HG03097 (cell line): ENCODE data around the gene PDE6D.

Experiments used
- ATAC-seq: cut with Tn5 transposase; IDR thresholded peaks from one replicate; pipeline ENCODE4 v1.9.1; 2021; ENCODE audit not compliant: unreplicated experiment, low FRiP score

The PDE6D gene

GRCh38 chr2:231708773-231709635 lies 72.1 kb downstream of the PDE6D start:
- no peak for ATAC-seq

DNA sequence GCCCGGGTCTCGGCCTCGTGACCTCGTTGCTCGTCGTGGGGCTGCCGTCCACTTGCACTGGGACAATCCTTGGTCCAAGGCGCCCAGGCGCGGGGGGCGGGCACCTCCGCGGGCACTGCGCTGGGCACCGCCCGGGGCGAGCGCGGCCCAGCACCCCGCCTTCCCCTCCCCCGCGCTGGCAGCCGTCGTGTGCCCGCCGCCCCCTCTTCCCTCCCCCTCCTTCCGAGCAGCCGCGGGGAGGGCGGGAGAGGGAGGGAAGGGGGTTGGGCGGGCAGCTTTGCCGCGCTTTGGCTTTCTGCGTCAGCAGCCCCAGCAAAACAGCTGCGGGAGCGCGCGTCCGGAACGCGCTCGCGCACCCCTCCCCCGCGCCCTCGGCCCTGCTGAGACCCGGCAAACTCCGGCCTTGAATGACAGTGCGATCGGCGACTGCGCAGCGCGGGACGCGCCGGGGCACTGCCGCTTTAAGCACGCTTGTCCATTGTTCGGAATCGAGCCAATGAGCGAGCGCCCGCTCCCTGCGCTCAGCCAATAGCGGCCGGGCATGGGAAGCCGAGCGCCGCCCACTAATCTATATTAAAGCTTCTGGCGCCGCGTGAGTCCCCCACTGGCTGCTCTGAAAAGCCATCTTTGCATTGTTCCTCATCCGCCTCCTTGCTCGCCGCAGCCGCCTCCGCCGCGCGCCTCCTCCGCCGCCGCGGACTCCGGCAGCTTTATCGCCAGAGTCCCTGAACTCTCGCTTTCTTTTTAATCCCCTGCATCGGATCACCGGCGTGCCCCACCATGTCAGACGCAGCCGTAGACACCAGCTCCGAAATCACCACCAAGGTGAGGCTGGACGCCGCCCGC lies 72.9 kb downstream of the PDE6D start, which contains the start of gene PTMA:
Gene PTMA (plus strand): TSS at position 599 of the 846 bp plus-strand sequence. CDS start 182 bp downstream, at position 781.
- ATAC-seq: peak; percentile 58

- peak; percentile 3 for ATAC-seq
Measured at GRCh38 chr2:231707625-231707926, 73.5 kb downstream of the PDE6D start.

DNA sequence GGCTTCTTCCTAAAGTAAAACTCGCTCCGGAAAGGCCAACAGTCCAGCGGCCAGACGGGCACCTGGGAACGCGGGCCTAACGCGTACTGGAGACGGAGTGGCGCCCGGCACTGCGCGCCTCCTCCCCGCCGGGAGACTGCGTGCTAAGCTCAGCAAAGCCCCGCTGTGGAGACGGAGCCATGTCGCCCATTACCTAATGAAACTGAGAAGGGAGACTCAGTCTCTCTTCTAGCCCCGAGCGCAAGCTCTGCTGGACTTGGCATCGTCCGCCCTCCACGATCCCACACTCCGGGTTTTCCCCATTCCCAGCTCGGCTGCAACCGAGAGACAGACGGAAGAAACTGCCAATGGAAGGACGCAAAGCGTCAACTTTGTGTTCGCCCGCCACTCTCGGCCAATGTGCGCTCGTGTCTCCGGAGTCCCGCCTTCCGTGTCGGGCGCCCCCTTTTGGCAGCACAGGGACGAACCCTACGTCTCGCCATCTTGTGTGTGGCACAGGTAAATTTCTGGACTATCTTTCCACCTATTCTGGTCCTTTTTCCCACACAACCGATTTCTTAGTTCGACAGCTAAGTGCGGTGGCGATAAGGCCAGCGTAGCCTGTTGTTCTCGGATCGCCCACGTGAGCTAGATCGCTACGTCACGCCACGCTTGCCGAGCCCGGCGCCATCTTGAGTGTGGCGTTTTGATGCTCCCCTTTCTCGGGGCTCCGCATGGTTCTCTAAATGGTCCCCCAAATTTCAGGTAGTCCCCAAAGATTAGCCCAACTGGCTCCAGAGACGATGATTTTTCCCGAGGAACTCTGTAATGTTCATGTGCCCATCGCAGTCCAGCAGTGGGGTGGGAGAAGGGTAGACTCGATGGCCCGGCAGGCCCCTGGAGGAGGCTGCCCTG lies 74.1 kb downstream of the PDE6D start:
- peak; percentile 40 for ATAC-seq

DNA sequence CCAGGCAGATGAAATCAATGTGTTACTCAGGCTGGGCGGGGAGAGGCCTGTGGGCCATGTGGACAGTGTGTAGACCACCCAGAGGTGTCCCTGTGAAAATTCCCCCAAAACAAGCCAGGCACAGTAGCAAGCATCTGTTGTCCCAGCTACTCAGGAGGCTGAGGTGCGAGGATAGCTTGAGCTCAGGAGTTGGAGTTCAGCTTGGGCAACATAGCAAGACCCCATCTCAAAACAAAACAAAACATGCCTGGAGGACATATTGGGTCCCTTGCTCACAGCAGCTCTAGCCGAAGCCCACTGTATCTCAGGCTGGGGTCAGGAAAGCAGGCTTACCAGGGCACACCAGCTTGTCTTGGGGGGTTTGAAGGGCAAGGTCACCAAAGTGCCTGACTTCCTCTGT lies 77.1 kb downstream of the PDE6D start:
- ATAC-seq: no peak

DNA sequence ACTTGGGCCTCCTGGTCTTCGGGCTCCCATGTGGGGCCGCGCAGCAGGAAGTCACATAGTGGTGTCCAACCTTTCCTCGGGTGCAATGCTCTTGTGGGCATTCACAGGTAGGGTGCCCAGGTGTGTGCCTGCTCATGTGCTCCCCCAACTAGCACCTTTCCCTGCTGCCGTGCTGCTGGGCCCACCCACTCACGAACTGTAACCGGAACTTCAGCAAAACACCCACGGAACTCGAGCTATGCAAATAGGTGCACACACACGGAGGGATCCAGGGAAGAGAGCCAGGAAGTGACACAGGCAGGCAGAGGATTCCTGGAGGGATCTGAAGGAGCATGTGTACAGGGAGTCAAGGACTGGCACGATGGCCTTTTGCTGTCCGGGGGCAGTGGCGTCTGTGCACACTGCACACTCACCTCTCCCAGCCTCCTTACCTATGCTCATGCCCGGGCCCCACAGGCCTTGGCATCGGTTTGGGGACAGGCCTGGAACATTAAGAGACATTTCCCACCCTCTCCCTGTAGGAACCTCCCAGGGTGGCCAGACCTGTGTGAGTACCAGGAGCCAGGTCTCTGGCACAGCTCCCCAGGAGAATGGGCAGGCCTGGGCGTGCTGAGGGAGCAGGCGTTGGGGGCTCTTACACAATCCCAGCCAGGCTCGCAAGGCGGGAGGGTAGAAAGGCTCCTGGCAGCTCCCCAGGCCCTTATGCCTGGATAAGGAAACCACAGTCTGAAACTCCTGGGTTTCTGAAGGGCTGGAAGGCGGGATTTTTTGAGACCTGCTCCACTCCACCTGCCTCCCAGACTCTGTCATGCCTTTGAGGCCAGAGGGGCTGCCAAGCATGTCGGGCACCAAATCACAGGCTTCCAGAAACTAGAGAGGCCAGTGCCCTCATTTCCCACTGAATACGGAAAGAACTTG lies 79.4 kb downstream of the PDE6D start:
- no peak for ATAC-seq

DNA sequence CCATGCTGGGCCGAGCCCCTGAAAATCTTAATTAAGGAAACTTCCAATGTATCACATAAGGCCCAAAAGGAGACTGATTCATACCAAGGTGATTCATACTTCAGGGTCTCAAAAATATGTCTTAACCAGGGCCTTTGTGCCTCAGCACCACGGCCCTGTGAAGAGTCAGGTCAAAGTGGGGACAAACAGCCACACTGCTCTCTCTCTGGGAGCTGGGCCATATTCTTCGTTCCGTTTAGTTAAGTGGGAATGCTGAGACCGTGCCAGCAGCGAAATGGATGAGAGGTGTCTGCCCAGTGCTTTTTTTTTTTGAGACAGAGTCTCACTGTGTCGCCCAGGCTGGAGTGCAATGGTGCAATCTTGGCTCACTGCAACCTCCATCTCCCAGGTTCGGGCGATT lies 82.1 kb downstream of the PDE6D start:
- no peak for ATAC-seq

DNA sequence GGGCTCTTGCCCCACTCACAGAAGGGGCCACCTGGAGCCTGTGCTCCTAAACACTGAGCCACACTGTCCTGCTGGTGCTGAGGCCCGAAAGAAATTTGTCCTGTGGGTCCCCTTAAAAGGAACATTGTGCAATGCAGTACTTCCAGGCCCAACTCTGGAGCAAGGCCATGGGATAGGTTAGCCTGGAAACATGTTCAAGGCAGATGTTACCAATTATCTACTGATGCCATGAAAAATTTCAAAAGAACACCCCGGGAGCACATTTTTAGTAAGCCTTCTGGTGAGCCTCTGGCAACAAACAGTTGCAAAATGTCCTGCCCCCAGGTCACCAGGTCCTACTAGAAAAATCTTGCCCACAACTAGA lies 85.1 kb downstream of the PDE6D start:
- no peak for ATAC-seq

DNA sequence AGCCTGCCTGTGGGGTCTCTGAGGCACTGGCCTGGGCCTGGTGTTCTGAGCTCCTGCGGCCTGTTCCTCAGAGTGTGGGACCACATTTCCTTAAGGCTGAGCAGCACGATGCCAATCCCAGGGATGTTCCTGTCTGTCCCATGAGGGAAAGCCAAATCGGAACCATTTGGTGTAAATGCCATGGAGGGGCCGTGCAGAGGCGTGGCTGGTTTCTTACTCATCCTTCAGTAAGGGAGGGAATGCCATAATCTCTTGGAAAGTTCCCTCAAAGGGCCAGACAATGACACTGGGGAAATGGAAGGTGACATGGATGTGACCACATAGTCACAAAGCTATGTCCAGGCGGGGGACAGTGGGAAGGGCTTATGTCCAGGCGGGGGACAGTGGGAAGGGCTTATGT lies 87.1 kb downstream of the PDE6D start:
- no peak for ATAC-seq

- no peak for ATAC-seq
Measured at GRCh38 chr2:231692847-231693246, 88.2 kb downstream of the PDE6D start.

GRCh38 chr2:231691251-231691772 lies 89.8 kb downstream of the PDE6D start:
- no peak for ATAC-seq

GRCh38 chr2:231689124-231689893 lies 91.8 kb downstream of the PDE6D start:
- no peak for ATAC-seq

DNA sequence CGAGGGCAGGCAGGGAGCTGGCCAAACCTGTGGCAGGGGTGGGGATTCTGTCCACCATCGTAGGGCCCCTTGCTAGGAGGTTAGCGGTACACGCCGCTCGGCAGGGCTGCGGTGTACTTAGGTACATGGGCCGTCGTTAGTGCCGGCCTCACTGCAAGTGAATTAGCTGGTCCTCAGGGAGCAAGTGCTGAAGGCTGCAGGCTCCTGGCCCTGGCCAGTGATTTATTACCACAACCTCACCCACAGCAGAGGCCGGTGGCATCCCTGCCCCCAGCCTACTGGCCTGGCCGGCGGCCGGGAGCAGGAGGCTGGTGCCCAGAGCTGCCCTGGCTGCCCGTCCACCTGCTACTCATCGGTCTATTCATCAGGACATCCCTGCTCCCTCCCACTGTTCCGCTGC lies 92.4 kb downstream of the PDE6D start:
- no peak for ATAC-seq

- no peak for ATAC-seq
Measured at GRCh38 chr2:231687961-231688360, 93.1 kb downstream of the PDE6D start.

DNA sequence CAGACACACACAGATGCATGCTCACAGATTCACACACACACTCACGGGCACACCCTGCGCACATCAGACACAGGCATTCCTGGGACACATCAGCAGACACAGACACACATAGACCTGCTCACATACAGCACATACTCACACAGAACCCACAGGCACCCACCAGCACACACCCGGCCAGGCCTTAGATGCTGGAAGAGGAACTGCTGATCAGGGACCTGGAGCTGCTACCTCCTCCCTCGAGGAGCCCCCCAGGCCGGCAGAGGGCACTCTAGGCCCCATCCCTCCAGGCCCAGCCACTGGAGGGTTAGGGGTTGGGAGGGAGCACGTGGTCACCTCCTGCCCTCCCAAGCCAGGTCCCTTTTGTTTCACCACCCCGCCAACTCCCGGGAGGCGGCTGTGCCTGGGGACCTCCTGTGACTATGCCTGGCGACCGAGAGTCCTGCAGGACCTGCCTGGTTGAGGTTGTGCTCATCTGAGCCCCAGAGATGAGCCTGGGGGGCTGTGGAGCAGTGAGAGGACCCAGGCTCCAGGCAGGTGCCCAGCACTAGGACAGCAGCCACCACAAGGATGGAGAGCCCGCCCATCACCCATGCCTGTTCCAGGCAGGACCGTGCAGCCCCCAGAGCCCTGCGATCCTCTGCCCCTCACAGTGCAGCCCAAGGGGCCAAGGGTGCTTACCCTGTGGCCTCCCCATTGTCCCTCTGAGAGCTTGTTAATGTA lies 93.8 kb downstream of the PDE6D start:
- peak; percentile 53 for ATAC-seq

DNA sequence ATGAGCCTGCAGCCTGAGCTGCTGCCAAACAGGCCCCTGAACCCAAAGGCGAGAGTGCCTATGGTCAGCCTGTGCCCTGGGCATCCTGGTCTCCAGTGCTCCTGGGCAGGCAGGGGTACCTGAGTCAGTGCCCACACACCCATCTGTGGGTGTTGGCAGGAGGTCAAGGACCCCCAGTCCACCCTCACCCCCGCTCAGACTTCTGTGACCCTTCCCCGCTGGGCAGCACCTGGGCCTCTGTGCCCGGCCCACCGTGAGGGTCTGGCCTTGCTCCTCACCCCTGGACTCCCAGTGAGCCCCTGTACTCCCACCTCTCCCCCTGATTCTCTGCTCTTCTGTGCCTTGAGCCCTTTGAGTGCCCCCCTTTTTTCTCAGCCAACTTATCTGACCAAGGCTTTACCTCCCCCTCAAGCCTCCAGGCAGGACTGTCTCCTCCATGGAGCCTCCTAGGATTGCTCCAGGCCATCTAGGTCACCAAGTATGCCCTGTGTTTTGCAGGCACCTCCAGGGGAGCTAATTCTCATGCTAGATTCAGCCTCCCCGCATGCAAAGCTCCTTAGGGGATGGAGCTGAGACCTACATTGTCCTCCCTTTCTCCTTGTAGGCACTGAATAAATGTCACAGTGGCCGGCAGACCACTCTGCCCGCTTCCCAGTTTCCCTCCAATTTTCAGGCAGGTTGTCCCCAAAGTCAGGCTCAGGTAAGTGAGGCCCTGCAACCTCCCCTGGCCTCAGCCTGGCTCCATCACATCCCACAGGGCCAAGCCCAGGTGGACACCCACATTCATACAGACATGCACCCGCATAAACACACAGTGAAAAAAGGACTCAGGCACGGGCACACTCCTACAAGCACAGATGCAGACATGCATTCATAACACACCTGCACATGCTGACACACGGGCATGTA lies 94.6 kb downstream of the PDE6D start:
- no peak for ATAC-seq
